Tibial artery (tissue), 4 donors: ENCODE results near the gene WASHC3.

Experiments used
- DNase-seq, 2 donors: peaks; one replicate each; pipeline ENCODE4 v3.0.0-alpha.2; 2019
- H3K27ac ChIP-seq, 2 donors: fragments of 200-600 bp; sonication (generic) in 1 of 2; 1 replicate in 1 of 2; 2 replicates in 1 of 2; pipeline ENCODE4 v1.5.1; 2018 to 2019; ENCODE audit warnings: mild to moderate bottlenecking in 1 of 2
- H3K27me3 ChIP-seq, 2 donors: fragments of 200-600 bp; sonication (generic) in 1 of 2; one replicate each; pipeline versions ENCODE4 v1.5.1 to v1.6.0; 2016 to 2019
- H3K36me3 ChIP-seq, 3 donors: fragments of 200-600 bp; sonication (generic) in 2 of 3; one replicate each; pipeline ENCODE4 v1.5.1; 2016 to 2019; ENCODE audit warnings: mild to moderate bottlenecking in 2 of 3
- H3K4me1 ChIP-seq, 4 donors: fragments of 200-600 bp; sonication (generic) in 2 of 4; 1 replicate in 3 of 4; 2 replicates in 1 of 4; pipeline ENCODE4 v1.5.1; 2016 to 2019
- H3K4me3 ChIP-seq, 2 donors: fragments of 200-600 bp; sonication (generic) in 1 of 2; 1 replicate in 1 of 2; 2 replicates in 1 of 2; pipeline ENCODE4 v1.5.1; 2018 to 2019; ENCODE audit warnings: mild to moderate bottlenecking in 2 of 2
- H3K9me3 ChIP-seq, 3 donors: fragments of 200-600 bp; sonication (generic) in 1 of 3; one replicate each; pipeline ENCODE4 v1.5.1; 2016 to 2019
- intact Hi-C: fragments of 100-400 bp; cut with DNase I; formaldehyde crosslinking; loops from one replicate; pipeline ENCODE4 v1.15.0; 2023; ENCODE audit warnings: low total_unique reads
- TF ChIP-seq, protein P1 (sequence below), 2 experiments: fragments of 200-600 bp in 1 of 2; fragments of 450-650 bp in 1 of 2; IDR thresholded peaks; one replicate each; pipeline ENCODE4 v1.5.1; 2017 to 2019; ENCODE audit warnings: antibody characterized with exemption in 2 of 2, mild to moderate bottlenecking in 1 of 2, moderate library complexity in 1 of 2

Gene WASHC3

GRCh38 chr12:101997102-101997501, 64.7 kb downstream of the WASHC3 start:
- TF ChIP-seq, protein P1, sequence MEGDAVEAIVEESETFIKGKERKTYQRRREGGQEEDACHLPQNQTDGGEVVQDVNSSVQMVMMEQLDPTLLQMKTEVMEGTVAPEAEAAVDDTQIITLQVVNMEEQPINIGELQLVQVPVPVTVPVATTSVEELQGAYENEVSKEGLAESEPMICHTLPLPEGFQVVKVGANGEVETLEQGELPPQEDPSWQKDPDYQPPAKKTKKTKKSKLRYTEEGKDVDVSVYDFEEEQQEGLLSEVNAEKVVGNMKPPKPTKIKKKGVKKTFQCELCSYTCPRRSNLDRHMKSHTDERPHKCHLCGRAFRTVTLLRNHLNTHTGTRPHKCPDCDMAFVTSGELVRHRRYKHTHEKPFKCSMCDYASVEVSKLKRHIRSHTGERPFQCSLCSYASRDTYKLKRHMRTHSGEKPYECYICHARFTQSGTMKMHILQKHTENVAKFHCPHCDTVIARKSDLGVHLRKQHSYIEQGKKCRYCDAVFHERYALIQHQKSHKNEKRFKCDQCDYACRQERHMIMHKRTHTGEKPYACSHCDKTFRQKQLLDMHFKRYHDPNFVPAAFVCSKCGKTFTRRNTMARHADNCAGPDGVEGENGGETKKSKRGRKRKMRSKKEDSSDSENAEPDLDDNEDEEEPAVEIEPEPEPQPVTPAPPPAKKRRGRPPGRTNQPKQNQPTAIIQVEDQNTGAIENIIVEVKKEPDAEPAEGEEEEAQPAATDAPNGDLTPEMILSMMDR (IDR thresholded peaks at IDR 0.05) = no peak
- H3K36me3 ChIP-seq = no peaks in the 10 kb centered on the region
- H3K27me3 ChIP-seq = no peaks in the 10 kb centered on the region
- H3K9me3 ChIP-seq = no peaks in the 10 kb centered on the region
- DNase-seq = no peak
- intact Hi-C loops = loop anchor here (2.0 kb wide), 1 partner anchor 350 kb away; no protein-coding TSS in a partner anchor
- H3K27ac ChIP-seq = no peak overlapping the region
- H3K4me1 ChIP-seq = no peaks in the 10 kb centered on the region
- no peak overlapping the region for H3K4me3 ChIP-seq

DNA sequence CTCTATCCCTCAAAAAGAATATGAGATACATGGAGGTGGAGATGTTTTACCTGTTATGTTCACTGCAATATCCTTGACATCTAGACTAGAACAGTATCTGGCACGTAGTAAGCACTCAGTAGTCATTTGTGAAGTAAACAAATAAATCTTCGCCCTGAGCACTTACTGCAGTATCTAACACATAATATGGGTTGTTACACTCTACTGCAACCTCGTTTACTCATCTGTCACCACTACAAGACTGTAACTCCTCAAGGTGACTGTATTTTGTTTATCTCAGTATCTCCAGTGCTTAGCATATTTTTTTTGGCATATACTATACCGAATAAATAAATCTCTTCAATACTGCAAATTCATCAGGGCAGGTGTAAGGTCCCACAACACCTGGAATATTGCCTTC, 66.1 kb downstream of the WASHC3 start:
- Histone ChIP-seq H3K27ac (no peak overlapping the region), H3K36me3 (no peaks in the 10 kb centered on the region), H3K4me1 (no peaks in the 10 kb centered on the region), H3K9me3 (no peaks in the 10 kb centered on the region), H3K4me3 (no peak overlapping the region), H3K27me3 (no peaks in the 10 kb centered on the region)
- intact Hi-C loops = loop anchor here (2.0 kb wide), 1 partner anchor 351 kb away; no protein-coding TSS in a partner anchor
- TF ChIP-seq, protein P1 (IDR thresholded peaks at IDR 0.05) = no peak
- no peak for DNase-seq

DNA sequence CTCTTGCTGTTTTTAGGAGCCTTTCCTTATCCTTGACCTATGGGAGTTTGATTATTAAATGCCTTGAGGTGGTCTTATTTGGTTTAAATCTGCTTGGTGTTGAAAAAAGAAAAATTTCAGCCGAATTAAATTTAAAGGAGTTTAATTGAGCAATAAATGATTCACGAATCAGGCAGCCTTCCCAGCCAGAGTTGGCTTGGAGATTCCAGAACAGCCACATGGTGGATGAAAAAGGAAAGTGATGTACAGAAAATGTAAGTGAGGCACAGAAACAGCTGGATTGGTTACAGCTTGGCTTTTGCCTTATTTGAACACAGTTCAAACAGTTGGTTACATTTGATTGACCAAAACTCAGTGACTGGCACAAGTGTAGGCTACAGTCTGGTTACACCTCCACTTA, 69.7 kb downstream of the WASHC3 start:
- intact Hi-C loops = no loop called here
- Histone ChIP-seq H3K27me3 (no peaks in the 10 kb centered on the region), H3K27ac (no peak overlapping the region), H3K4me1 (no peaks in the 10 kb centered on the region), H3K9me3 (no peaks in the 10 kb centered on the region), H3K36me3 (no peaks in the 10 kb centered on the region), H3K4me3 (no peak overlapping the region)
- TF ChIP-seq, protein P1 (IDR thresholded peaks at IDR 0.05) = no peak
- DNase-seq = no peak

GRCh38 chr12:101982307-101982706, 79.5 kb downstream of the WASHC3 start:
- no peaks in the 10 kb centered on the region for H3K36me3 ChIP-seq
- H3K4me3 ChIP-seq = no peak overlapping the region
- intact Hi-C loops = no loop called here
- H3K27ac ChIP-seq = no peak overlapping the region
- no peaks in the 10 kb centered on the region for H3K27me3 ChIP-seq
- no peak for DNase-seq
- no peaks in the 10 kb centered on the region for H3K9me3 ChIP-seq
- no peaks in the 10 kb centered on the region for H3K4me1 ChIP-seq
- TF ChIP-seq, protein P1 (IDR thresholded peaks at IDR 0.05) = no peak

- Histone ChIP-seq H3K27me3 (no peaks in the 10 kb centered on the region), H3K36me3 (no peaks in the 10 kb centered on the region), H3K9me3 (no peaks in the 10 kb centered on the region), H3K4me3 (no peak overlapping the region), H3K4me1 (no peaks in the 10 kb centered on the region), H3K27ac (no peak overlapping the region)
- intact Hi-C loops = no loop called here
- TF ChIP-seq, protein P1 (IDR thresholded peaks at IDR 0.05) = no peak
- DNase-seq = no peak
Observed at GRCh38 chr12:101981868-101982267, 79.9 kb downstream of the WASHC3 start.

GRCh38 chr12:101968770-101969169, 93.0 kb downstream of the WASHC3 start:
- no peaks in the 10 kb centered on the region for H3K4me1 ChIP-seq
- TF ChIP-seq, protein P1 (IDR thresholded peaks at IDR 0.05) = no peak
- no peak overlapping the region for H3K4me3 ChIP-seq
- peaks cover 0 to 3% (median 0%) of the 10 kb centered on the region in 3 donors for H3K9me3 ChIP-seq
- intact Hi-C loops = no loop called here
- H3K36me3 ChIP-seq = no peaks in the 10 kb centered on the region
- no peak for DNase-seq
- H3K27ac ChIP-seq = no peak overlapping the region
- no peaks in the 10 kb centered on the region for H3K27me3 ChIP-seq
